DND-41 (cell line): ENCODE data around the gene NPC2.

ENCODE experiments used
- ATAC-seq: fragments of 200-7000 bp; cut with Tn5 transposase; 3 replicates; pipeline ENCODE4 v1.9.1; 2021; ENCODE audit warnings: low read depth; ENCODE audit not compliant: insufficient read depth
- DNase-seq: peaks from one replicate; pipeline ENCODE4 v3.0.0-alpha.2; 2020
- H2AFZ ChIP-seq: 2 replicates; pipeline ENCODE4 v1.6.0; 2012; ENCODE audit warnings: low read depth, low read length
- H3K27ac ChIP-seq: 2 replicates; pipeline ENCODE4 v1.5.1; 2012; ENCODE audit warnings: low read length, inconsistent platforms
- H3K27me3 ChIP-seq: fragments of 200-600 bp; sonication (generic); 2 replicates; pipeline ENCODE4 v1.6.0; 2012; ENCODE audit warnings: low read length, mild to moderate bottlenecking, inconsistent platforms; ENCODE audit not compliant: insufficient read depth, poor library complexity
- H3K36me3 ChIP-seq: 2 replicates; pipeline ENCODE4 v1.5.1; 2012; ENCODE audit warnings: low read length, inconsistent platforms; ENCODE audit not compliant: insufficient read depth
- H3K4me1 ChIP-seq: 2 replicates; pipeline ENCODE4 v1.5.1; 2012; ENCODE audit warnings: mild to moderate bottlenecking, low read length; ENCODE audit not compliant: insufficient read depth
- H3K4me2 ChIP-seq: 2 replicates; pipeline ENCODE4 v1.6.0; 2012; ENCODE audit warnings: mild to moderate bottlenecking, moderate library complexity, low read length, inconsistent platforms; ENCODE audit not compliant: insufficient read depth
- H3K4me3 ChIP-seq, 2 experiments: fragments of 200-600 bp in 1 of 2; shearing (Covaris generic) in 1 of 2; 2 replicates each; pipeline ENCODE4 v1.5.1; 2012 to 2016; ENCODE audit warnings: inconsistent platforms in 2 of 2, low read length in 2 of 2, mild to moderate bottlenecking in 2 of 2, low read depth in 1 of 2, moderate library complexity in 1 of 2
- H3K79me2 ChIP-seq: 2 replicates; pipeline ENCODE4 v1.6.0; 2012; ENCODE audit warnings: low read length, inconsistent platforms; ENCODE audit not compliant: insufficient read depth
- H3K9ac ChIP-seq: 2 replicates; pipeline ENCODE4 v1.6.0; 2012; ENCODE audit warnings: low read depth, mild to moderate bottlenecking, inconsistent platforms, low read length, moderate library complexity
- H3K9me3 ChIP-seq: 2 replicates; pipeline ENCODE4 v1.5.1; 2012; ENCODE audit warnings: low read length, moderate library complexity, mild to moderate bottlenecking, inconsistent platforms; ENCODE audit not compliant: insufficient read depth, severe bottlenecking
- H4K20me1 ChIP-seq: 2 replicates; pipeline ENCODE4 v1.6.0; 2012; ENCODE audit warnings: low read length; ENCODE audit not compliant: insufficient read depth
- EZH2 ChIP-seq: IDR thresholded peaks from 3 replicates; pipeline ENCODE4 v1.6.1; 2012; ENCODE audit warnings: borderline replicate concordance, low read depth, mild to moderate bottlenecking, moderate library complexity, low read length, inconsistent platforms; ENCODE audit not compliant: severe bottlenecking
- TF ChIP-seq, protein P1 (sequence below): IDR thresholded peaks from 2 replicates; pipeline ENCODE4 v1.5.1; 2012; ENCODE audit warnings: borderline replicate concordance, low read length, moderate library complexity, mild to moderate bottlenecking; ENCODE audit not compliant: poor library complexity, severe bottlenecking; ENCODE audit errors: extremely low read depth

The NPC2 gene

DNA sequence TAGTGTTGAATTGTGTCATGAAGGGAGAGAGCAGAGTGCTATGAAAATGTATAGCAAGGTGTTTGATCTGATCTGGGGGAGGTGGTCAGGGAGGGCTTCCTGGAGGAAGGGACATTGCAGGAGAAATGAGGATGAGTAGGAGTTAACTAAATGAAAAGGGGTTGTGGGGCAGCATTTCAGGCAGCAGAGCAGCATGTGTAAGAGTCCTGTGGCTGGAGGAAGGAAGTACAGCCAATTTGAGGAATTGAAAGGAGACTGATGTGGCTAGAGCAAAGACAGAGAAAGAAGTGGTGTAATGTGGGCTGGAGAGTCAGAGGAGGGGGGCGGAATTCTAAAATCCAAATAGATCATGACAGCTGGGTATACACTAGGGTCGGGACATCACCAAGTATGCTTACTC is 20.5 kb downstream of the NPC2 start:
- ATAC-seq: no peak
- Histone ChIP-seq H3K79me2 (no peaks in the 10 kb centered on the region), H2AFZ (no peak overlapping the region), H3K27me3 (no peaks in the 10 kb centered on the region), H3K4me3 (no peak overlapping the region), H3K9me3 (no peaks in the 10 kb centered on the region), H3K4me2 (no peak overlapping the region), H3K9ac (no peak overlapping the region), H3K36me3 (peaks cover 4% of the 10 kb centered on the region; the same call in 1 of the 2 replicates), H3K27ac (no peak overlapping the region), H4K20me1 (no peaks in the 10 kb centered on the region; the same call in 1 of the 2 replicates), H3K4me1 (no peaks in the 10 kb centered on the region)
- DNase-seq: no peak
- no peak for TF ChIP-seq EZH2
- TF ChIP-seq, protein P1, sequence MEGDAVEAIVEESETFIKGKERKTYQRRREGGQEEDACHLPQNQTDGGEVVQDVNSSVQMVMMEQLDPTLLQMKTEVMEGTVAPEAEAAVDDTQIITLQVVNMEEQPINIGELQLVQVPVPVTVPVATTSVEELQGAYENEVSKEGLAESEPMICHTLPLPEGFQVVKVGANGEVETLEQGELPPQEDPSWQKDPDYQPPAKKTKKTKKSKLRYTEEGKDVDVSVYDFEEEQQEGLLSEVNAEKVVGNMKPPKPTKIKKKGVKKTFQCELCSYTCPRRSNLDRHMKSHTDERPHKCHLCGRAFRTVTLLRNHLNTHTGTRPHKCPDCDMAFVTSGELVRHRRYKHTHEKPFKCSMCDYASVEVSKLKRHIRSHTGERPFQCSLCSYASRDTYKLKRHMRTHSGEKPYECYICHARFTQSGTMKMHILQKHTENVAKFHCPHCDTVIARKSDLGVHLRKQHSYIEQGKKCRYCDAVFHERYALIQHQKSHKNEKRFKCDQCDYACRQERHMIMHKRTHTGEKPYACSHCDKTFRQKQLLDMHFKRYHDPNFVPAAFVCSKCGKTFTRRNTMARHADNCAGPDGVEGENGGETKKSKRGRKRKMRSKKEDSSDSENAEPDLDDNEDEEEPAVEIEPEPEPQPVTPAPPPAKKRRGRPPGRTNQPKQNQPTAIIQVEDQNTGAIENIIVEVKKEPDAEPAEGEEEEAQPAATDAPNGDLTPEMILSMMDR: no peak

GRCh38 chr14:74469548-74470518 is 23.3 kb downstream of the NPC2 start:
- Histone ChIP-seq H3K4me3 (no peak overlapping the region), H4K20me1 (no peaks in the 10 kb centered on the region; the same call in 1 of the 2 replicates), H3K9ac (no peak overlapping the region), H2AFZ (no peak overlapping the region), H3K4me1 (no peaks in the 10 kb centered on the region), H3K4me2 (no peak overlapping the region), H3K27ac (no peak overlapping the region), H3K36me3 (peaks cover 4% of the 10 kb centered on the region; the same call in 1 of the 2 replicates), H3K27me3 (no peaks in the 10 kb centered on the region), H3K79me2 (no peaks in the 10 kb centered on the region), H3K9me3 (no peaks in the 10 kb centered on the region)
- ATAC-seq: no peak
- DNase-seq: no peak
- TF ChIP-seq, protein P1: no peak
- no peak for TF ChIP-seq EZH2

GRCh38 chr14:74468513-74468912 is 24.6 kb downstream of the NPC2 start:
- Histone ChIP-seq H3K9me3 (no peaks in the 10 kb centered on the region), H3K27me3 (peaks cover 3% of the 10 kb centered on the region), H2AFZ (no peak overlapping the region), H3K79me2 (no peaks in the 10 kb centered on the region), H3K27ac (no peak overlapping the region), H3K4me2 (no peak overlapping the region), H3K9ac (no peak overlapping the region), H4K20me1 (no peaks in the 10 kb centered on the region; the same call in 1 of the 2 replicates), H3K4me1 (no peaks in the 10 kb centered on the region), H3K36me3 (no peaks in the 10 kb centered on the region), H3K4me3 (no peak overlapping the region)
- no peak for ATAC-seq
- TF ChIP-seq, protein P1: no peak
- no peak for TF ChIP-seq EZH2
- no peak for DNase-seq
